GM23338 (cell line): ENCODE measurements around the gene GNB1L. TPM values are rescaled to one million over a fixed set of nuclear protein-coding genes. Genes with fewer than 3 reads are reported as not detected.

ENCODE experiments used
- ATAC-seq: fragments of 200-7000 bp; cut with Tn5 transposase; 3 replicates; pipeline ENCODE4 v1.9.1; 2020
- DNase-seq: peaks from one replicate; pipeline ENCODE4 v3.0.0-alpha.2; 2015; ENCODE audit warnings: low spot score
- H2AFZ ChIP-seq: fragments of 200-600 bp; sonication (generic); 2 replicates; pipeline ENCODE4 v1.8.0; 2016; ENCODE audit warnings: antibody characterized with exemption, mild to moderate bottlenecking, moderate library complexity
- H3F3A ChIP-seq: fragments of 200-600 bp; sonication (generic); replicated peaks from 2 replicates; pipeline ENCODE4 v1.8.0; 2017; ENCODE audit warnings: antibody characterized with exemption, mixed run types, low read depth
- H3K27ac ChIP-seq: fragments of 200-600 bp; sonication (generic); 2 replicates; pipeline ENCODE4 v1.6.1; 2016; ENCODE audit warnings: low read depth
- H3K27me3 ChIP-seq: fragments of 200-600 bp; sonication (generic); 2 replicates; pipeline ENCODE4 v1.8.0; 2016; ENCODE audit warnings: mild to moderate bottlenecking, mixed run types, moderate library complexity; ENCODE audit not compliant: insufficient read depth
- H3K36me3 ChIP-seq: fragments of 200-600 bp; sonication (generic); 2 replicates; pipeline ENCODE4 v1.8.0; 2016; ENCODE audit warnings: mild to moderate bottlenecking; ENCODE audit not compliant: insufficient read depth
- H3K4me1 ChIP-seq: fragments of 200-600 bp; sonication (generic); 2 replicates; pipeline ENCODE4 v1.8.0; 2016; ENCODE audit warnings: mild to moderate bottlenecking, moderate library complexity; ENCODE audit not compliant: insufficient read depth
- H3K4me2 ChIP-seq: fragments of 200-600 bp; sonication (generic); 2 replicates; pipeline ENCODE4 v1.7.1; 2017; ENCODE audit warnings: mixed run types
- H3K4me3 ChIP-seq: fragments of 200-600 bp; sonication (generic); 2 replicates; pipeline ENCODE4 v1.6.1; 2016; ENCODE audit warnings: mixed run types
- H3K79me2 ChIP-seq: fragments of 200-600 bp; sonication (generic); replicated peaks from 2 replicates; pipeline ENCODE4 v1.8.0; 2017; ENCODE audit warnings: mild to moderate bottlenecking; ENCODE audit not compliant: insufficient read depth
- H3K9me2 ChIP-seq: fragments of 200-600 bp; sonication (generic); 2 replicates; pipeline ENCODE4 v1.8.0; 2017; ENCODE audit not compliant: insufficient read depth
- H4K20me1 ChIP-seq: fragments of 200-600 bp; sonication (generic); replicated peaks from 2 replicates; pipeline ENCODE4 v1.8.0; 2017; ENCODE audit warnings: mild to moderate bottlenecking; ENCODE audit not compliant: insufficient read depth
- H3K27ac Mint-ChIP-seq: 2 replicates; pipeline ENCODE4 v1.8.0; 2020; ENCODE audit warnings: inconsistent platforms, mild to moderate bottlenecking, moderate library complexity, mixed read lengths
- H3K27me3 Mint-ChIP-seq: 3 replicates; pipeline ENCODE4 v1.8.0; 2022; ENCODE audit warnings: low read depth, mild to moderate bottlenecking, moderate library complexity, mixed read lengths, inconsistent platforms; ENCODE audit not compliant: insufficient read depth, poor library complexity
- H3K36me3 Mint-ChIP-seq: 3 replicates; pipeline ENCODE4 v1.8.0; 2021; ENCODE audit warnings: low read depth, mild to moderate bottlenecking, inconsistent platforms, moderate library complexity, mixed read lengths
- H3K4me1 Mint-ChIP-seq: 3 replicates; pipeline ENCODE4 v1.8.0; 2020; ENCODE audit warnings: mild to moderate bottlenecking, inconsistent platforms, mixed read lengths
- H3K4me3 Mint-ChIP-seq: 3 replicates; pipeline ENCODE4 v1.8.0; 2021; ENCODE audit warnings: moderate library complexity, mild to moderate bottlenecking, inconsistent platforms, mixed read lengths
- H3K9me3 Mint-ChIP-seq: 3 replicates; pipeline ENCODE4 v1.8.0; 2020; ENCODE audit warnings: moderate library complexity, mild to moderate bottlenecking, inconsistent platforms, mixed read lengths
- CREB1 ChIP-seq: fragments of 250-450 bp; sonication (Bioruptor Pico); IDR thresholded peaks from 2 replicates; pipeline ENCODE4 v1.5.0; 2020; ENCODE audit warnings: low read depth, mild to moderate bottlenecking, moderate library complexity
- CTCF ChIP-seq, 2 experiments: fragments of 200-600 bp in 1 of 2; sonication (generic) in 1 of 2; conservative IDR thresholded peaks; 2 replicates each; pipeline versions ENCODE4 v1.5.1 to v1.6.1; 2016 to 2017; ENCODE audit warnings: antibody characterized with exemption in 2 of 2, low read depth in 2 of 2, mild to moderate bottlenecking in 2 of 2, moderate library complexity in 1 of 2
- ETS1 ChIP-seq: IDR thresholded peaks from 2 replicates; pipeline ENCODE4 v1.6.1; 2016; ENCODE audit warnings: antibody characterized with exemption
- EZH2phosphoT487 ChIP-seq: fragments of 200-600 bp; sonication (generic); IDR thresholded peaks from one replicate; pipeline ENCODE4 v1.8.1; 2018; ENCODE audit warnings: antibody characterized with exemption; ENCODE audit not compliant: unreplicated experiment
- JUNB ChIP-seq: IDR thresholded peaks from one replicate; pipeline ENCODE4 v1.6.1; 2016; ENCODE audit warnings: antibody characterized with exemption; ENCODE audit not compliant: unreplicated experiment
- NANOG ChIP-seq: IDR thresholded peaks from 2 replicates; pipeline ENCODE4 v1.6.1; 2016; ENCODE audit warnings: antibody characterized with exemption, borderline replicate concordance
- REST ChIP-seq: IDR thresholded peaks from one replicate; pipeline ENCODE4 v1.6.1; 2018; ENCODE audit warnings: antibody characterized with exemption; ENCODE audit not compliant: unreplicated experiment
- STAT1 ChIP-seq: IDR thresholded peaks from one replicate; pipeline ENCODE4 v1.6.1; 2016; ENCODE audit warnings: antibody characterized with exemption; ENCODE audit not compliant: unreplicated experiment
- ZNF114 ChIP-seq: fragments of 250-450 bp; sonication (Bioruptor Pico); IDR thresholded peaks from 2 replicates; pipeline ENCODE4 v1.5.0; 2020; ENCODE audit warnings: mild to moderate bottlenecking, moderate library complexity
- ZNF331 ChIP-seq: fragments of 250-450 bp; sonication (Bioruptor Pico); IDR thresholded peaks from 2 replicates; pipeline ENCODE4 v1.5.0; 2020; ENCODE audit warnings: low read depth, mild to moderate bottlenecking, moderate library complexity
- ZNF462 ChIP-seq: fragments of 250-450 bp; sonication (Bioruptor Pico); IDR thresholded peaks from 2 replicates; pipeline ENCODE4 v1.5.0; 2020; ENCODE audit warnings: mild to moderate bottlenecking, moderate library complexity
- polyA plus RNA-seq: library from polyadenylated mRNA; unstranded; fragments of >200 nt; fragmentation: Nextera tagmentation; extraction: Ambion mirVana; gene quantifications from 2 replicates; pipeline ENCODE4 v1.2.1, GENCODE V29; 2016
- total RNA-seq: library from RNA; depleted of rRNA; stranded (reverse); fragments of >200 nt; shearing (Covaris generic); gene quantifications from 2 replicates; pipeline ENCODE4 v1.2.3, GENCODE V29; 2014

The GNB1L gene
- total and polyA plus RNA-seq, 2 experiments from 2014 or later, result 15.2 to 27.8 TPM

DNA sequence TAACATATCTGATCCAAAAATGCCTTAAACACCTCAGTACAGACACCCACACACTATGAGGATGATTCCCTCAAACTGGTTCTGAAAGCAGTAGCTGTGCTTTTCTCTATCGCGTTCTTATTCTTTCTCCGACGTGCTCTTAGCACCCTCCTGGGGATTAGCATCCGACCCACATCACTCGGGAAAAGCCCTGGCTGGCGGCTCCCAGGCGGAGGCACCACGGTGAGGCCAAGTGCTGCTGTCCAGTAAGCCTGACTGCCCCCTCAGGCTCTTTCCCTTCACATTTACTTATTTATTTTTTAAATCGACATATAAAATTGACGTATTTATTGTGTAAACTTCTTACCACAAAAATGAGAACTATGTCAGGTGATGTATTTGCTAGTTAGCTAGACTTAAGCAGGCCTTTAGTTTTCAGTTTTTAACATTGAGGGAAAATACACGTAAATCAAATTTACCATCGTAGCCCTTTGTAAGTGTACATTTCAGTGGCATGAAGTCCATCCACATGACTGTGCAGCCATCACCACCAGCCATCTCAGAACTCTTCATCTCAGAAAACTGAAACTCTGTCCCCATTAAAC, 74.9 kb downstream of the GNB1L start (continued):
- TF ChIP-seq CTCF (conservative IDR thresholded peaks at IDR 0.05; ENCODE audit: low read depth in 2 of 2) (no peak), CREB1 (no peak)

DNA sequence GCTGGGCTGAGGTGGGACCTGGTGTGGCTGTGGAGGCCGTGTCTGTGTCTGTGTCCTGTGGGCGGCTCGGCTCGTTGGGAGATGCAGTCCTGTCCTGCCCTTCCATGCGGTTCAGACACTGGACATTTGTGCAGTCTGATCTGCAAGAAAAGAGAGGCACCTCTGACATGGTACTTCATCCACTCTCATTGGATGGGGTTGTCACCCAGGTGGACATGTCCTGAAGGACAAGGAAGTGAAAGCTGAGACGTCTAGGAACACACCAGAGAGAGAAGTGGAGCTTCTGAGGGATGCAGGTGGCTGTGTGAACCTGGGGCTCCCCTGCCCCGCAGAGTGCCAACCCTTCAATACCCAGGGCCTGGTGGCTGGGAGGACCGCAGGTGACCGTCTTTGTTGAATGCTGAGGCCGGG, 75.7 kb downstream of the GNB1L start:
- no peaks in the 10 kb centered on the region; the same call in 1 of the 3 replicates for H3K9me3 Mint-ChIP-seq
- Histone ChIP-seq H3K4me3 (no peak overlapping the region), H3K27ac (no peak overlapping the region), H3K4me1 (no peaks in the 10 kb centered on the region), H3K27me3 (no peaks in the 10 kb centered on the region), H3K36me3 (no peaks in the 10 kb centered on the region), H2AFZ (no peak overlapping the region), H3K79me2 (no peaks in the 10 kb centered on the region), H3K9me2 (no peaks in the 10 kb centered on the region), H3K4me2 (no peak overlapping the region), H4K20me1 (no peaks in the 10 kb centered on the region), H3F3A (no peaks in the 10 kb centered on the region)
- H3K27me3 Mint-ChIP-seq, result peaks cover 14% of the 10 kb centered on the region
- no peaks in the 10 kb centered on the region for H3K36me3 Mint-ChIP-seq
- H3K4me1 Mint-ChIP-seq, result peaks cover 1% of the 10 kb centered on the region; the same call in 1 of the 3 replicates
- DNase-seq (no peak), ATAC-seq (no peak)
- H3K27ac Mint-ChIP-seq, result no peak overlapping the region
- no peak overlapping the region for H3K4me3 Mint-ChIP-seq
- TF ChIP-seq ZNF114 (CRISPR knock-in tag) (no peak), REST (no peak), NANOG (no peak), STAT1 (no peak), ZNF462 (CRISPR knock-in tag) (no peak), ETS1 (no peak), EZH2phosphoT487 (no peak), JUNB (no peak), CREB1 (no peak), ZNF331 (no peak)
